Lower leg skin (tissue), 4 donors: ENCODE data around the gene ZNF100. TPM values are rescaled to one million over a fixed set of nuclear protein-coding genes. Genes with fewer than 3 reads are reported as not detected.
"Not testable (repeated sequence)": the region's sequence is repeated elsewhere in the genome, so short reads cannot be mapped to it uniquely, and the experiment has no call there.

ENCODE experiments used
- DNase-seq, 2 donors: peaks; one replicate each; pipeline ENCODE4 v3.0.0-alpha.2; 2019; ENCODE audit warnings: low spot score in 2 of 2
- H3K4me3 ChIP-seq: fragments of 200-600 bp; sonication (generic); 2 replicates; pipeline ENCODE4 v1.5.1; 2017; ENCODE audit warnings: mild to moderate bottlenecking, low read depth; ENCODE audit not compliant: poor library complexity, severe bottlenecking
- POLR2A ChIP-seq, 2 donors: fragments of 450-650 bp; IDR thresholded peaks; one replicate each; pipeline ENCODE4 v1.6.1; 2016 to 2017; ENCODE audit warnings: antibody characterized with exemption in 2 of 2, mild to moderate bottlenecking in 1 of 2, moderate library complexity in 1 of 2
- WGBS, 2 donors: methylation state at CpG; one replicate each; pipeline ENCODE4 v1.1.5; 2018; 5-methylcytosine and 5-hydroxymethylcytosine counted together
- intact Hi-C: fragments of 100-400 bp; cut with DNase I; formaldehyde crosslinking; loops from one replicate; pipeline ENCODE4 v1.15.0; 2023; ENCODE audit warnings: low total_unique reads
- total RNA-seq, 4 donors: library from RNA; depleted of rRNA; stranded (reverse); fragments of >200 nt; gene quantifications; one replicate each; pipeline ENCODE4 v1.1.0, GENCODE V29; 2016
- TF ChIP-seq, protein P1 (sequence below), 3 donors: fragments of 450-650 bp; IDR thresholded peaks; one replicate each; pipeline ENCODE4 v1.5.1; 2016; ENCODE audit warnings: antibody characterized with exemption in 3 of 3, mild to moderate bottlenecking in 3 of 3, moderate library complexity in 2 of 3

Gene ZNF100
- 1 to 10 TPM; 1.4 to 4.7 (median 3.1) TPM for total RNA-seq

DNA sequence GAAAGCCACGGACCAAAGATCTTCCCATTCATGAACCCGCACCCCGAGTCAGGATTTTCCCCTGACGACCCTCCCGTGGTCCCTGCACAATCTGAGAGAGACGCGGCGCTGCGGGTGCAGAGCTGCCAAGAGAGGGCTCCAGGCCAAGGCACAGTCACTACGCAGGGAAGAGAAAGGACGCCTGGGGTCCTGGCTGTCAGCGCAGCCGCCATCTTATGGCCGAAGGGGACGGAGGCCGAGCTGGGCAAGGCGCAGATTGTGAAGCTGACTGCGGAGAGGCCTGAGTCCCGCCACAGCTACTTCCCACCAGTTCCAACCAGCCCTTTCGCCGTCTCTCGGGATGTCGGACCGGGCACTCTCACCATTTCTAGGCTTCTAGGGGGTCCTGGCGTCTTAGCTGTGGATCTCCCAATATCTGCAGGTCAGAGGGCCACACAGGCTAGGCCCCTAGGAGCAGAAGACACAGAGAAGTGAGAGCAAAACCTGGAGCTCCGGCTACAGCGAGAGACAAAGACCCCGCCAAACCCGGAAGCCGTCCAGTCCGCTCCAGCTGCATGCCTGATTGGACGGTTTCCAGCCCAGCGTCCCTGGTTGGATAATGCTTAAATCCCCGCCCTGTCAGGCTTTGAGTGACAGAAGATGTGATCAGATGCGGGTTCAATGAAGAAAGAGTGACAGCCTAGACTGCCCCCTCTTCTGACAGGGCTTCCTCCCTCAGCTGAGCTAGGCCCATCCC is at the start of gene ZNF100:
TSS of gene ZNF100 (minus strand) at position 515 of the 736 bp plus-strand sequence. CDS start at position 365, 150 bp downstream.
- TF ChIP-seq, protein P1, sequence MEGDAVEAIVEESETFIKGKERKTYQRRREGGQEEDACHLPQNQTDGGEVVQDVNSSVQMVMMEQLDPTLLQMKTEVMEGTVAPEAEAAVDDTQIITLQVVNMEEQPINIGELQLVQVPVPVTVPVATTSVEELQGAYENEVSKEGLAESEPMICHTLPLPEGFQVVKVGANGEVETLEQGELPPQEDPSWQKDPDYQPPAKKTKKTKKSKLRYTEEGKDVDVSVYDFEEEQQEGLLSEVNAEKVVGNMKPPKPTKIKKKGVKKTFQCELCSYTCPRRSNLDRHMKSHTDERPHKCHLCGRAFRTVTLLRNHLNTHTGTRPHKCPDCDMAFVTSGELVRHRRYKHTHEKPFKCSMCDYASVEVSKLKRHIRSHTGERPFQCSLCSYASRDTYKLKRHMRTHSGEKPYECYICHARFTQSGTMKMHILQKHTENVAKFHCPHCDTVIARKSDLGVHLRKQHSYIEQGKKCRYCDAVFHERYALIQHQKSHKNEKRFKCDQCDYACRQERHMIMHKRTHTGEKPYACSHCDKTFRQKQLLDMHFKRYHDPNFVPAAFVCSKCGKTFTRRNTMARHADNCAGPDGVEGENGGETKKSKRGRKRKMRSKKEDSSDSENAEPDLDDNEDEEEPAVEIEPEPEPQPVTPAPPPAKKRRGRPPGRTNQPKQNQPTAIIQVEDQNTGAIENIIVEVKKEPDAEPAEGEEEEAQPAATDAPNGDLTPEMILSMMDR (IDR thresholded peaks at IDR 0.05), result no peak
- no peak for TF ChIP-seq POLR2A (IDR thresholded peaks at IDR 0.05)
- DNase-seq, result peak; percentile 92 to 98
- intact Hi-C loops, result no loop called here
- peak within 1 kb of the TSS; percentile 69 for H3K4me3 ChIP-seq
- WGBS, 2 donors, result 0% methylated on average over 24 to 35 of the region's 35 CpGs

- TF ChIP-seq POLR2A (IDR thresholded peaks at IDR 0.05), result no peak
- TF ChIP-seq, protein P1 (IDR thresholded peaks at IDR 0.05), result no peak
- intact Hi-C loops, result no loop called here
- no peak overlapping the region for H3K4me3 ChIP-seq
- WGBS, 2 donors, result 95 to 98% methylated on average over 4 of the region's 4 CpGs
- DNase-seq, result no peak
Observed at GRCh38 chr19:21812448-21812847, 45.1 kb upstream of the ZNF100 start.

- H3K4me3 ChIP-seq, intact Hi-C loops, DNase-seq: not testable (repeated sequence)
- WGBS, 2 donors, result 91 to 95% methylated on average over 3 of the region's 3 CpGs
Observed at GRCh38 chr19:21808400-21809000, 41.1 kb upstream of the ZNF100 start.

- no peak for TF ChIP-seq POLR2A (IDR thresholded peaks at IDR 0.05)
- TF ChIP-seq, protein P1 (IDR thresholded peaks at IDR 0.05), result no peak
- 70 to 80% methylated on average over 5 of the region's 5 CpGs for WGBS, 2 donors
- no peak overlapping the region for H3K4me3 ChIP-seq
- intact Hi-C loops, result no loop called here
- DNase-seq, result no peak
Observed at GRCh38 chr19:21789466-21790085, 22.2 kb upstream of the ZNF100 start.

DNA sequence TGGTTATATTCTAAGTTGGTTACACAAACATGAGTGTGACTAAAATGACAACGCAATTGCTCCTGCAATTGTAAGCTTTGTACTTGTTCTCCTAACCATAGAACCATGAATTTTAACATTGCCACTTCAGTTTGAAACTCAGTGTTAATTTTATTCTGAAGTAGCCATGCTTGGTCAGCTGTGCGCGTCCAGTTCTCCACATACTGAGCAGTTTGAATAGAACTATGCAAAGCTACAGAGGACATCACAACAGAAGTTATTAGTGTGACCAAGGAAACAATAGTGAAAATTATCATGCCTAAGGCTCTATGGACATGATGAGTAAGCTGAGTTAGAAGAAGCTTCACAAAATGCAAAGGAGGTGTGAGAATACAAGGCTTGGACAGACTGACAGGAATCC is 19.6 kb upstream of the ZNF100 start:
- WGBS, 2 donors, result 91 to 92% methylated on average over 3 of the region's 3 CpGs
- no peak for TF ChIP-seq POLR2A (IDR thresholded peaks at IDR 0.05)
- TF ChIP-seq, protein P1 (IDR thresholded peaks at IDR 0.05), result no peak
- no peak overlapping the region for H3K4me3 ChIP-seq
- DNase-seq, result no peak
- intact Hi-C loops, result no loop called here

GRCh38 chr19:21775792-21776191 is 8.4 kb upstream of the ZNF100 start:
- DNase-seq, H3K4me3 ChIP-seq, intact Hi-C loops: not testable (repeated sequence)
- 95 to 96% methylated on average over 16 to 28 of the region's 30 CpGs for WGBS, 2 donors

DNA sequence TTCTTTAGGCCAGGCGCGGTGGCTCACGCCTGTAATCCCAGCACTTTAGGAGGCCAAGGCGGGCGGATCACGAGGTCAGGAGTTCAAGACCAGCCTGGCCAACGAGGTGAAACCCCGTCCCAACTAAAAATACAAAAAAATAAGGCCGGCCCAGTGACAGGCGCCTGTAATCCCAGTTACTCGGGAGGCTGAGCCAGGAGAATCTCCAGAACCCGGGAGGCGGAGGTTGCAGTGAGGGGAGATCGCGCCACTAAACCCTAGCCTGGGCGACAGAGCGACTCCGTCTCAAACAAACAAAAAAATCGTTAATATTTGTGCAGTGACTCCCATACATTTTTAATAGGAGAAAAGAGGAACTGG is 694 bp downstream of the ZNF100 start:
- H3K4me3 ChIP-seq, result peak overlapping the region; percentile 69
- intact Hi-C loops, DNase-seq: not testable (repeated sequence)
- 1% methylated on average over 19 of the region's 19 CpGs for WGBS, 2 donors
